ENCODE data around the gene ZFYVE27.

DNA sequence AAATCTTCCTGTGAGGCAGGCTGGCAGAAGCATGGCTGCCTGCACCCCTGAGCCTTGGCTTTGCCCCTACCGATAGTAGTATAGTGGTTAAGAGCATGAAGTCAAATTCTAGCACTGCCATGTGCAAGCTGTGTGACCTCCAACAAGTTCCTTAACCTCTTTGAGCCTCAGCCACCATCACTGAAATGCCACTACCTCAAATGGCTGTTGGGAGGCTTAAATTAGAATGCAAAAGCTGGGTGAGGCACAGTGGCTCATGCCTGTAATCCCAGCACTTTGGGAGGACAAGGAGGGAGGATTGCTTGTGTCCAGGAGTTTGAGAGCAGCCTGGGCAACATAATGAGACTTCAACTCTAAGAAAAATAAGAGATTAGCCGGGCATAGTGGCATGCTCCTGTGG lies 26.5 kb downstream of the ZFYVE27 start:
- TF ChIP-seq, protein P1, sequence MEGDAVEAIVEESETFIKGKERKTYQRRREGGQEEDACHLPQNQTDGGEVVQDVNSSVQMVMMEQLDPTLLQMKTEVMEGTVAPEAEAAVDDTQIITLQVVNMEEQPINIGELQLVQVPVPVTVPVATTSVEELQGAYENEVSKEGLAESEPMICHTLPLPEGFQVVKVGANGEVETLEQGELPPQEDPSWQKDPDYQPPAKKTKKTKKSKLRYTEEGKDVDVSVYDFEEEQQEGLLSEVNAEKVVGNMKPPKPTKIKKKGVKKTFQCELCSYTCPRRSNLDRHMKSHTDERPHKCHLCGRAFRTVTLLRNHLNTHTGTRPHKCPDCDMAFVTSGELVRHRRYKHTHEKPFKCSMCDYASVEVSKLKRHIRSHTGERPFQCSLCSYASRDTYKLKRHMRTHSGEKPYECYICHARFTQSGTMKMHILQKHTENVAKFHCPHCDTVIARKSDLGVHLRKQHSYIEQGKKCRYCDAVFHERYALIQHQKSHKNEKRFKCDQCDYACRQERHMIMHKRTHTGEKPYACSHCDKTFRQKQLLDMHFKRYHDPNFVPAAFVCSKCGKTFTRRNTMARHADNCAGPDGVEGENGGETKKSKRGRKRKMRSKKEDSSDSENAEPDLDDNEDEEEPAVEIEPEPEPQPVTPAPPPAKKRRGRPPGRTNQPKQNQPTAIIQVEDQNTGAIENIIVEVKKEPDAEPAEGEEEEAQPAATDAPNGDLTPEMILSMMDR (IDR thresholded peaks at IDR 0.05) = no peak
- TF ChIP-seq ETV6 (CRISPR knock-in tag; IDR thresholded peaks at IDR 0.05) (no peak), MYBL2 (CRISPR knock-in tag; IDR thresholded peaks at IDR 0.05) (no peak), TEAD4 (CRISPR knock-in tag; IDR thresholded peaks at IDR 0.05) (no peak), ZBTB21 (CRISPR knock-in tag; IDR thresholded peaks at IDR 0.05; ENCODE audit: borderline replicate concordance) (no peak), ZNF281 (CRISPR knock-in tag; IDR thresholded peaks at IDR 0.05) (no peak), GABPB1 (CRISPR knock-in tag; IDR thresholded peaks at IDR 0.05) (no peak), TP53 (CRISPR knock-in tag; IDR thresholded peaks at IDR 0.05) (no peak), NFYB (CRISPR knock-in tag; conservative IDR thresholded peaks at IDR 0.05; ENCODE audit: low read depth) (no peak)
- TF ChIP-seq, protein P2, sequence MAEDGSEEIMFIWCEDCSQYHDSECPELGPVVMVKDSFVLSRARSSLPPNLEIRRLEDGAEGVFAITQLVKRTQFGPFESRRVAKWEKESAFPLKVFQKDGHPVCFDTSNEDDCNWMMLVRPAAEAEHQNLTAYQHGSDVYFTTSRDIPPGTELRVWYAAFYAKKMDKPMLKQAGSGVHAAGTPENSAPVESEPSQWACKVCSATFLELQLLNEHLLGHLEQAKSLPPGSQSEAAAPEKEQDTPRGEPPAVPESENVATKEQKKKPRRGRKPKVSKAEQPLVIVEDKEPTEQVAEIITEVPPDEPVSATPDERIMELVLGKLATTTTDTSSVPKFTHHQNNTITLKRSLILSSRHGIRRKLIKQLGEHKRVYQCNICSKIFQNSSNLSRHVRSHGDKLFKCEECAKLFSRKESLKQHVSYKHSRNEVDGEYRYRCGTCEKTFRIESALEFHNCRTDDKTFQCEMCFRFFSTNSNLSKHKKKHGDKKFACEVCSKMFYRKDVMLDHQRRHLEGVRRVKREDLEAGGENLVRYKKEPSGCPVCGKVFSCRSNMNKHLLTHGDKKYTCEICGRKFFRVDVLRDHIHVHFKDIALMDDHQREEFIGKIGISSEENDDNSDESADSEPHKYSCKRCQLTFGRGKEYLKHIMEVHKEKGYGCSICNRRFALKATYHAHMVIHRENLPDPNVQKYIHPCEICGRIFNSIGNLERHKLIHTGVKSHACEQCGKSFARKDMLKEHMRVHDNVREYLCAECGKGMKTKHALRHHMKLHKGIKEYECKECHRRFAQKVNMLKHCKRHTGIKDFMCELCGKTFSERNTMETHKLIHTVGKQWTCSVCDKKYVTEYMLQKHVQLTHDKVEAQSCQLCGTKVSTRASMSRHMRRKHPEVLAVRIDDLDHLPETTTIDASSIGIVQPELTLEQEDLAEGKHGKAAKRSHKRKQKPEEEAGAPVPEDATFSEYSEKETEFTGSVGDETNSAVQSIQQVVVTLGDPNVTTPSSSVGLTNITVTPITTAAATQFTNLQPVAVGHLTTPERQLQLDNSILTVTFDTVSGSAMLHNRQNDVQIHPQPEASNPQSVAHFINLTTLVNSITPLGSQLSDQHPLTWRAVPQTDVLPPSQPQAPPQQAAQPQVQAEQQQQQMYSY (CRISPR knock-in tag; IDR thresholded peaks at IDR 0.05) = no peak
- TF ChIP-seq, protein P3, sequence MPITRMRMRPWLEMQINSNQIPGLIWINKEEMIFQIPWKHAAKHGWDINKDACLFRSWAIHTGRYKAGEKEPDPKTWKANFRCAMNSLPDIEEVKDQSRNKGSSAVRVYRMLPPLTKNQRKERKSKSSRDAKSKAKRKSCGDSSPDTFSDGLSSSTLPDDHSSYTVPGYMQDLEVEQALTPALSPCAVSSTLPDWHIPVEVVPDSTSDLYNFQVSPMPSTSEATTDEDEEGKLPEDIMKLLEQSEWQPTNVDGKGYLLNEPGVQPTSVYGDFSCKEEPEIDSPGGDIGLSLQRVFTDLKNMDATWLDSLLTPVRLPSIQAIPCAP (CRISPR knock-in tag; IDR thresholded peaks at IDR 0.05) = no peak
- TF ChIP-seq, protein P4, sequence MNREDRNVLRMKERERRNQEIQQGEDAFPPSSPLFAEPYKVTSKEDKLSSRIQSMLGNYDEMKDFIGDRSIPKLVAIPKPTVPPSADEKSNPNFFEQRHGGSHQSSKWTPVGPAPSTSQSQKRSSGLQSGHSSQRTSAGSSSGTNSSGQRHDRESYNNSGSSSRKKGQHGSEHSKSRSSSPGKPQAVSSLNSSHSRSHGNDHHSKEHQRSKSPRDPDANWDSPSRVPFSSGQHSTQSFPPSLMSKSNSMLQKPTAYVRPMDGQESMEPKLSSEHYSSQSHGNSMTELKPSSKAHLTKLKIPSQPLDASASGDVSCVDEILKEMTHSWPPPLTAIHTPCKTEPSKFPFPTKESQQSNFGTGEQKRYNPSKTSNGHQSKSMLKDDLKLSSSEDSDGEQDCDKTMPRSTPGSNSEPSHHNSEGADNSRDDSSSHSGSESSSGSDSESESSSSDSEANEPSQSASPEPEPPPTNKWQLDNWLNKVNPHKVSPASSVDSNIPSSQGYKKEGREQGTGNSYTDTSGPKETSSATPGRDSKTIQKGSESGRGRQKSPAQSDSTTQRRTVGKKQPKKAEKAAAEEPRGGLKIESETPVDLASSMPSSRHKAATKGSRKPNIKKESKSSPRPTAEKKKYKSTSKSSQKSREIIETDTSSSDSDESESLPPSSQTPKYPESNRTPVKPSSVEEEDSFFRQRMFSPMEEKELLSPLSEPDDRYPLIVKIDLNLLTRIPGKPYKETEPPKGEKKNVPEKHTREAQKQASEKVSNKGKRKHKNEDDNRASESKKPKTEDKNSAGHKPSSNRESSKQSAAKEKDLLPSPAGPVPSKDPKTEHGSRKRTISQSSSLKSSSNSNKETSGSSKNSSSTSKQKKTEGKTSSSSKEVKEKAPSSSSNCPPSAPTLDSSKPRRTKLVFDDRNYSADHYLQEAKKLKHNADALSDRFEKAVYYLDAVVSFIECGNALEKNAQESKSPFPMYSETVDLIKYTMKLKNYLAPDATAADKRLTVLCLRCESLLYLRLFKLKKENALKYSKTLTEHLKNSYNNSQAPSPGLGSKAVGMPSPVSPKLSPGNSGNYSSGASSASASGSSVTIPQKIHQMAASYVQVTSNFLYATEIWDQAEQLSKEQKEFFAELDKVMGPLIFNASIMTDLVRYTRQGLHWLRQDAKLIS (CRISPR knock-in tag; IDR thresholded peaks at IDR 0.05; ENCODE audit: borderline replicate concordance) = no peak

Measured in WTC11 (cell line).